Endodermal cell (in vitro differentiated cells): ENCODE measurements around the gene DRAXIN. TPM values are rescaled to one million over a fixed set of nuclear protein-coding genes. Genes with fewer than 3 reads are reported as not detected.
A peak's percentile ranks its signal among the peaks of the same experiment; 100 is the strongest.
"Not testable (repeated sequence)": the region's sequence is repeated elsewhere in the genome, so short reads cannot be mapped to it uniquely, and the experiment has no call there.

Source experiments
- DNase-seq: peaks from one replicate; pipeline ENCODE4 v3.0.0-alpha.2; 2017
- H3K27ac ChIP-seq: 2 replicates; pipeline ENCODE4 v1.5.1; 2013; ENCODE audit warnings: mild to moderate bottlenecking, low read depth, low read length, moderate library complexity
- H3K27me3 ChIP-seq: 2 replicates; pipeline ENCODE4 v1.6.1; 2013; ENCODE audit warnings: mild to moderate bottlenecking, low read length, moderate library complexity; ENCODE audit not compliant: insufficient read depth, control insufficient read depth, poor library complexity, severe bottlenecking
- H3K36me3 ChIP-seq: 2 replicates; pipeline ENCODE4 v1.7.0; 2013; ENCODE audit warnings: mild to moderate bottlenecking, low read length, moderate library complexity; ENCODE audit not compliant: control insufficient read depth, insufficient read depth
- H3K4me1 ChIP-seq: one replicate; pipeline ENCODE4 v1.7.0; 2013; ENCODE audit warnings: low read length; ENCODE audit not compliant: control insufficient read depth, insufficient read depth
- H3K4me3 ChIP-seq: 2 replicates; pipeline ENCODE4 v1.5.1; 2013; ENCODE audit warnings: mild to moderate bottlenecking, low read length, moderate library complexity
- H3K9ac ChIP-seq: 2 replicates; pipeline ENCODE4 v1.6.1; 2013; ENCODE audit warnings: mild to moderate bottlenecking, low read length, moderate library complexity; ENCODE audit not compliant: poor library complexity, severe bottlenecking; ENCODE audit errors: extremely low read depth
- H3K9me3 ChIP-seq: 2 replicates; pipeline ENCODE4 v1.6.1; 2013; ENCODE audit warnings: mild to moderate bottlenecking, low read length, moderate library complexity; ENCODE audit not compliant: control insufficient read depth
- H3K27ac Mint-ChIP-seq: 2 replicates; pipeline ENCODE4 v1.8.0; 2020; ENCODE audit warnings: mixed read lengths
- H3K27me3 Mint-ChIP-seq: 2 replicates; pipeline ENCODE4 v1.8.0; 2021; ENCODE audit warnings: mild to moderate bottlenecking, mixed read lengths; ENCODE audit not compliant: insufficient read depth
- H3K36me3 Mint-ChIP-seq: 2 replicates; pipeline ENCODE4 v1.8.0; 2020; ENCODE audit warnings: low read depth, mixed read lengths
- H3K4me1 Mint-ChIP-seq: 2 replicates; pipeline ENCODE4 v1.8.0; 2020; ENCODE audit warnings: mixed read lengths
- H3K4me3 Mint-ChIP-seq: 2 replicates; pipeline ENCODE4 v1.8.0; 2020; ENCODE audit warnings: mild to moderate bottlenecking, moderate library complexity, mixed read lengths
- H3K9me3 Mint-ChIP-seq: 2 replicates; pipeline ENCODE4 v1.8.0; 2020; ENCODE audit warnings: mild to moderate bottlenecking, mixed read lengths
- WGBS, 2 experiments: methylation state at CpG; one replicate each; pipeline versions ENCODE4 v1.1.5 to v1.1.7; 2013; ENCODE audit warnings: missing lambda C conversion rate in 2 of 2, mixed read lengths in 1 of 2; ENCODE audit not compliant: insufficient coverage in 1 of 2, insufficient read length in 1 of 2; 5-methylcytosine and 5-hydroxymethylcytosine counted together
- long read RNA-seq, 4 experiments: library from polyadenylated mRNA in 2 of 4; library from RNA in 1 of 4; library from capped mRNA in 1 of 4; stranded (forward) in 3 of 4; unstranded in 1 of 4; transcript quantifications; one replicate each; pipeline ENCODE4 v2.0.0, GENCODE V29; 2020 to 2021; ENCODE audit warnings: inconsistent platforms in 1 of 4
- polyA plus RNA-seq, 2 experiments: library from polyadenylated mRNA; stranded (reverse); fragments of 50-300 nt; gene quantifications; one replicate each; pipeline ENCODE4 v1.2.3, GENCODE V29; 2013
- total RNA-seq, 2 donors: library from RNA; stranded (reverse); fragmentation: NEBNext Ultra II Directional in 1 of 2; extraction: Animal tissue kit (Norgen Biotek cat#: 25700) in 1 of 2; gene quantifications; 2 replicates in 1 of 2; 3 replicates in 1 of 2; pipeline ENCODE4 v1.2.1, GENCODE V29; 2021
- TF ChIP-seq, protein P1 (sequence below): fragments of 200-600 bp; sonication (generic); conservative IDR thresholded peaks from 2 replicates; pipeline ENCODE4 v1.5.0; 2021; ENCODE audit warnings: antibody characterized with exemption, mild to moderate bottlenecking

The DRAXIN gene, protein sequence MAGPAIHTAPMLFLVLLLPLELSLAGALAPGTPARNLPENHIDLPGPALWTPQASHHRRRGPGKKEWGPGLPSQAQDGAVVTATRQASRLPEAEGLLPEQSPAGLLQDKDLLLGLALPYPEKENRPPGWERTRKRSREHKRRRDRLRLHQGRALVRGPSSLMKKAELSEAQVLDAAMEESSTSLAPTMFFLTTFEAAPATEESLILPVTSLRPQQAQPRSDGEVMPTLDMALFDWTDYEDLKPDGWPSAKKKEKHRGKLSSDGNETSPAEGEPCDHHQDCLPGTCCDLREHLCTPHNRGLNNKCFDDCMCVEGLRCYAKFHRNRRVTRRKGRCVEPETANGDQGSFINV
- total RNA-seq = 1 to 10 TPM; 5.4 to 6.0 TPM
- polyA plus RNA-seq (2013, experiment 1 of 2) = 42.1 TPM
- polyA plus RNA-seq (2013, experiment 2 of 2) = 39.2 TPM
- long read RNA-seq, experiment 1, full-length matches to known transcripts = 1 of 2 reads
- long read RNA-seq, experiment 1, partial matches to known transcripts = 0 of 2 reads
- long read RNA-seq, experiment 1, other reads (novel, unspliced or antisense) = 1 of 2 reads
- long read RNA-seq, experiment 2, full-length matches to known transcripts = 5 of 7 reads
- long read RNA-seq, experiment 2, partial matches to known transcripts = 0 of 7 reads
- long read RNA-seq, experiment 2, other reads (novel, unspliced or antisense) = 2 of 7 reads
- long read RNA-seq, experiment 3, full-length matches to known transcripts = 15 of 21 reads
- long read RNA-seq, experiment 3, partial matches to known transcripts = 1 of 21 reads
- long read RNA-seq, experiment 3, other reads (novel, unspliced or antisense) = 5 of 21 reads
- long read RNA-seq, experiment 4, partial matches to known transcripts = 1 of 4 reads
- long read RNA-seq, experiment 4, other reads (novel, unspliced or antisense) = 3 of 4 reads

DNA sequence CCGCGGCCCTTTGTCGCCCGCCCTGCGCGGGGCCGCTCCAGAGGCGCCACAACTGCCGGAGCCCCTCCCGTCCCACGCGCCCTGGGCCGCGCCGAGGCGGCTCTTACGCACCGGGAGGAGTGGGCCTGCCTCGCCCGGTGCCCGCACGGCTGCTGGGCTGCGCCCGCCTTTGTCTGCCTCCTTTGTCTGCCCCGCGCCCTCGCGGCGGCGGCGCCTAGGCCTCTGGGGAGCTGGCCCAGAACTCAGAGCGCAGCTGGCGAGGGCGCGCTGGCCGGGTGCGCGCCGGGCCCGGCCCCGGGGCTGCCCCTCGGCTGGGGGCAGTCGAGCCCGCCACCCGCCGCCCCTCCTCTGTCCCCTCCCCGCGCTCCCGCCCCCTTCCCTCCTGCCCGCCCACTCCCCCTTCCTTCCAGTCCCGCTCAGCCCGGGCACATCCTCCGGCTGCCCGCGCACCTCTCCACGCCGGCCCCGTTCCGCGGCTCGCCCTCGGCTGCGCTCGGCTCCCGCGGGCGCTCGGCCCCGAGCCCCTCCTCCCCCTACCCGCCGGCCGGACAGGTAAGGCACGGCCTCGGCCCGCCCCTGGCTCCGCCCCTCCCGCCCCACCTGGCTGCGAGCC, at the start of gene DRAXIN:
DRAXIN (plus strand) TSS at position 409 of the 613 bp plus-strand sequence. CDS start 14,549 bp downstream, outside the sequence.
- WGBS, 2 experiments = 0% methylated on average over 4 to 73 of the region's 78 CpGs
- Histone ChIP-seq H3K36me3 (no peaks in the 10 kb centered on the region), H3K4me1 (no peaks in the 10 kb centered on the region), H3K4me3 (peak within 1 kb of the TSS; percentile 78), H3K9me3 (no peaks in the 10 kb centered on the region), H3K9ac (peak within 1 kb of the TSS; percentile 79), H3K27me3 (peaks cover 39% of the 10 kb centered on the region), H3K27ac (peak within 1 kb of the TSS; percentile 99)
- Mint-ChIP-seq H3K4me3 (peak within 1 kb of the TSS; percentile 91), H3K4me1 (peaks cover 25% of the 10 kb centered on the region), H3K27me3 (peaks cover 20% of the 10 kb centered on the region), H3K36me3 (no peaks in the 10 kb centered on the region), H3K9me3 (no peaks in the 10 kb centered on the region), H3K27ac (peak within 1 kb of the TSS; percentile 95)
- TF ChIP-seq, protein P1, sequence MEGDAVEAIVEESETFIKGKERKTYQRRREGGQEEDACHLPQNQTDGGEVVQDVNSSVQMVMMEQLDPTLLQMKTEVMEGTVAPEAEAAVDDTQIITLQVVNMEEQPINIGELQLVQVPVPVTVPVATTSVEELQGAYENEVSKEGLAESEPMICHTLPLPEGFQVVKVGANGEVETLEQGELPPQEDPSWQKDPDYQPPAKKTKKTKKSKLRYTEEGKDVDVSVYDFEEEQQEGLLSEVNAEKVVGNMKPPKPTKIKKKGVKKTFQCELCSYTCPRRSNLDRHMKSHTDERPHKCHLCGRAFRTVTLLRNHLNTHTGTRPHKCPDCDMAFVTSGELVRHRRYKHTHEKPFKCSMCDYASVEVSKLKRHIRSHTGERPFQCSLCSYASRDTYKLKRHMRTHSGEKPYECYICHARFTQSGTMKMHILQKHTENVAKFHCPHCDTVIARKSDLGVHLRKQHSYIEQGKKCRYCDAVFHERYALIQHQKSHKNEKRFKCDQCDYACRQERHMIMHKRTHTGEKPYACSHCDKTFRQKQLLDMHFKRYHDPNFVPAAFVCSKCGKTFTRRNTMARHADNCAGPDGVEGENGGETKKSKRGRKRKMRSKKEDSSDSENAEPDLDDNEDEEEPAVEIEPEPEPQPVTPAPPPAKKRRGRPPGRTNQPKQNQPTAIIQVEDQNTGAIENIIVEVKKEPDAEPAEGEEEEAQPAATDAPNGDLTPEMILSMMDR = no peak
- peak; percentile 93 for DNase-seq

DNA sequence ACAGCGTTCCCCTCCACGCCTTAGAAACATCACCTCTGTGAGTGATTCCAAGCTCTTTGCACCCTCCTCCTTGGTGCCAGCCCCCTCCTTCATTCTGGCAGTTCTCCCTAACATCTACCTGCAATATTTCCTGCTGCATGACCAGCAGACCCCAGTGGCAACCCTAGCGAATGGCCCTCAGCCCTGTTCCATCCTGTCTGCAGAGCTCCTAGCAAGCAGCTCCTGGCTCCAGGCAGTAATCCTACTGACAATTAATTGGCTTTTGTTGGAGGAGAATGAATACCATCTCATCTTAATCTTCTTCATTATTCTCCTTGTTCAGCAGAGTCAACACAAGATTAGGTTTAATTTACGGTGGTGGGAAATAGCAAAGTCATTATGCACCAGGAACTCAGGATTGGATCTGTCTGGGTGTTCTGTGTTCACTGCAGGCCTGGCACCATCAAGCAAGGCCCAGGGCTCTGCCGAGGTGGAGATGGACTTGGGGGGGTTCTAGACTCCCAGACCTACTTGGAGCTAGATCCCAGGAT, 49.7 kb upstream of the DRAXIN start:
- DNase-seq = no peak
- WGBS, 2 experiments = 81 to 82% methylated on average over 4 to 5 of the region's 5 CpGs
- Mint-ChIP-seq H3K9me3 (no peaks in the 10 kb centered on the region), H3K27me3 (peaks cover 3% of the 10 kb centered on the region), H3K4me1 (peaks cover 4% of the 10 kb centered on the region), H3K36me3 (no peaks in the 10 kb centered on the region), H3K27ac (no peak overlapping the region), H3K4me3 (no peak overlapping the region)
- H3K9ac ChIP-seq = no peak overlapping the region
- H3K36me3 ChIP-seq = no peaks in the 10 kb centered on the region
- TF ChIP-seq, protein P1 = no peak
- H3K27me3 ChIP-seq = no peaks in the 10 kb centered on the region
- no peak overlapping the region for H3K4me3 ChIP-seq
- H3K9me3 ChIP-seq = no peaks in the 10 kb centered on the region
- no peaks in the 10 kb centered on the region for H3K4me1 ChIP-seq
- no peak overlapping the region for H3K27ac ChIP-seq

DNA sequence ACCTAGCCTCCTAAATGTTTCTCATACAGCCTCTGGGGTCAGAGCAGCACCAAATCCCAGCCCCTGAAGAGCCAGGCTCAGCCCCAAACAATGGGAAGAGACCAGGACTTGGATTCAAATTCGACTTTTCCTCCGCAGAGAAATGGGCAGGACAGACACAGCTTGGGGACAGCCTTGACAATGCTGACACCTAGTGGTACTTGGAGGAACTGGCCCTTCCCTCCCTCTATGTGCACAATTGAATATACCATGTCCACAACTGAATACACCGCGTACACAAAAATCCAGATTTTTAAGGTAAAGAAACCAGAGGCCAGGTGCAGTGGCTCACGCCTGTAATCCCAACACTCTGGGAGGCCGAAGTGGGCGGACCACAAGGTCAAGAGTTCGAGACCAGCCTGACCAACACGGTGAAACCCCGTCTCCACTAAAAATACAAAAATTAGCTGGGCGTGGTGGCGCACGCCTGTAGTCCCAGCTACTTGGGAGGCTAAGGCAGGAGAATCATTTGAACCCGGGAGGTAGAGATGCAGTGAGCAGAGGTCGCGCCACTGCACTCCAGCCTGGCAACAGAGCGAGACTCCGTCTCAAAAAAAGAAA, 49.0 kb upstream of the DRAXIN start:
- not testable (repeated sequence) for H3K9me3 ChIP-seq, H3K36me3 ChIP-seq, H3K27me3 Mint-ChIP-seq, H3K27ac ChIP-seq, H3K27me3 ChIP-seq, H3K4me3 ChIP-seq, H3K4me1 Mint-ChIP-seq, H3K36me3 Mint-ChIP-seq, H3K4me3 Mint-ChIP-seq, H3K9ac ChIP-seq, H3K27ac Mint-ChIP-seq, H3K9me3 Mint-ChIP-seq, H3K4me1 ChIP-seq
- TF ChIP-seq, protein P1 = peak; percentile 98
- WGBS, 2 experiments = 44 to 61% methylated on average over 13 to 18 of the region's 18 CpGs
- peak; percentile 87 for DNase-seq
